SKM-1 (cell line): ENCODE results near the gene NECAP2.
"Not testable (repeated sequence)": the region's sequence is repeated elsewhere in the genome, so short reads cannot be mapped to it uniquely, and the experiment has no call there.

Experiments used
- DNase-seq: peaks from one replicate; lab custom pipeline; 2025; ENCODE audit not compliant: unreplicated experiment; lab: John Stamatoyannopoulos, UW

NECAP2 gene

DNA sequence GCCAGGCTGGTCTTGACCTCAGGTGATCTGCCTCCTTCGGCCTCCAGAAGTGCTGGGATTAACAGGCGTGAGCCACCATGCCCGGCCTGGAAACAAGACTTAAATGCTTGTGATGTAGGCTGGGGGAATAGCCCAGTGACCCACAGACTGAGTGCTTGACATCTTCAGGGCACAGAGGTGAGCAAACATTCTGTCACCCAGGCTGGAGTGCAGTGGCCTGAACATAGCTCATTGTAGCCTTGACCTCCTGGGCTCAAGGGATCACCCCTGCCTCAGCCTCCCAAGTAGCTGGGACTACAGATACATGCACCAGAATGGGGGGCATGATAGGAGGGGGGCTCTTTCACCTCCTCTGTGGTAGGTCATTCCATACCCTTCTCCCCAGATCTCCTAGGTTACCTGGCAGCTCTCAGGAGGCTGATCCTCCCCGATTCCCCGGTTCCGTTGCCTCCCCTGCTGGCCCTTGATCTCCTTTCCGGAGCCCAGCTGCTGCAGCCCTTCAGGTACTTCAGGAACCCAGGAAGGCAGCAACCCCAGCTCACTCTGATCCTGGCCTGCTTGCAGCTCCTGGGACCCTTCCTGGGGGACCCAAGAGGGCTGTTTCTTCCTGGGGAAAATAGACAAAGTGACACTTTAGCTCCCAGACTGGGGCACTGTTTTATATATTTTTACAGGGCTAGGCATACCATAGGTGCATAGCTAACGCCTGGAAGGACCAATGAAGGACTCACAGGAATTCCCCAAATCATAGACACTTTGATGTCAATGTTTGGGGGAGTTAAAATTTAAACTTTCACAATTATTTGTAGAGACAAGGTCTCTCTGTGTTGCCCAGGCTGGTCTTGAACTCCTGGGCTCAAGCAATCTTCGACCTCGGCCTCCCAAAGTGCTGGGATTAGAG is 15.1 kb upstream of the NECAP2 start:
- DNase-seq = no peak

- no peak for DNase-seq
These were observed 9.9 kb upstream of the NECAP2 start for GRCh38 chr1:16430606-16431005.

- no peak for DNase-seq
These were observed 7.5 kb upstream of the NECAP2 start for GRCh38 chr1:16433030-16433429.

DNA sequence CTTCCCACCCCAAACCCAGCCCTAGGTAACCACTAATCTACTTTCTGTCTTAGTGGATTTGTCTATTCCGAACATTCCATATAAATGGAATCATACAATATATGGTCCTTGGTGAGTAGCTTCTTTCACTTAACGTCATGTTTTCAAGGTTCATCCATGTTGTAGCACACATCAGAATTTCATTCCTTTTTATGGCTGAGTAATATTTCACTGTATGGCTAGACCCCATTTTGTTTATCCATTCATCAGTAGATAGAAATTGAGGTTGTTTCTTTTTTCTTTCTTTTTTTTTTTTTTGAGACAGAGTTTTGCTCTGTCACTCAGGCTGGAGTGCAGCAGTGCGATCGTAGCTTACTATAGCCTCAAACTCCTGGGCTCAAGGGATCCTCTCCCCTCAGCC is 6.5 kb upstream of the NECAP2 start:
- no peak for DNase-seq

DNA sequence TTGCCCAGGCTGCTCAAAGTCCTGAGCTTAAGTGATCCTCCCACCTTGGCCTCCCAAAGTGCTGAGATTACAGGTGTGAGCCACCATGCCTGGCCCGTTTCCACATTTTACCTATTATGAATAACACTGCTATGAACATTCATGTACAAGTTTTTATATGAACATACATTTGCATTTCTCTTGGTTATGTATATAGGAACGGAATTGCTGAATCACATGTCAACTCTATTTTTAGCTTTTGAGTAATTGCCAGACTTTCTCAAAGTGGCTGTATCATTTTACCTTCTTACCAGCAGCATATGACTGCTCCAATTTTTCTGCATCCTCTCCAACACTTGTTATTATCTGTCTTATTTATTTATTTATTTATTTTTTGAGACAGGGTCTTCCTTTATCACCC is 6.0 kb upstream of the NECAP2 start:
- no peak for DNase-seq

GRCh38 chr1:16436946-16437474 is 3.5 kb upstream of the NECAP2 start, which contains the start of gene SPATA21:
Gene SPATA21, minus strand, starts transcription at chr1:16437424. Its CDS starts 6,053 bp downstream, at chr1:16431371.
- DNase-seq = no peak

DNA sequence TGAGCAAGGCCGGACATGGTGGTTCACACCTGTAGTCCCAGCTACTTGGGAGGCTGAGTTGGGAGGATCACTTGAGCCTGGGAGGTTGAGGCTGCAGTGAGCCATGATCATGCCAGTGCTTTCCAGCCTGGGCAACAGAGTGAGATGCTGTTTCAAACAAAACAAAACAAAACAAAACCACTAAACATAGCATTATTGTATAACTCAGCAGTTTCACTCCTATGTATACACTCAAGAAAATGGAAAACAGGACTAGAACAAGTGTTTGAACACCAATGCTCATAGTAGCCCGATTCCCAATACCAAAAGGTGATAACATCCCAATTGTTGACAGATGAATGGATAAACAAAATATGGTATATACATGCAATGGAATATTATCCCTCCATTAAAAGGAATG is 2.0 kb upstream of the NECAP2 start:
- DNase-seq = no peak

GRCh38 chr1:16438924-16439323 is 1.6 kb upstream of the NECAP2 start:
- DNase-seq = no peak

GRCh38 chr1:16440131-16440469 is 424 bp upstream of the NECAP2 start:
- DNase-seq = no peak

GRCh38 chr1:16441282-16441665 is 750 bp downstream of the NECAP2 start:
- DNase-seq = no peak

DNA sequence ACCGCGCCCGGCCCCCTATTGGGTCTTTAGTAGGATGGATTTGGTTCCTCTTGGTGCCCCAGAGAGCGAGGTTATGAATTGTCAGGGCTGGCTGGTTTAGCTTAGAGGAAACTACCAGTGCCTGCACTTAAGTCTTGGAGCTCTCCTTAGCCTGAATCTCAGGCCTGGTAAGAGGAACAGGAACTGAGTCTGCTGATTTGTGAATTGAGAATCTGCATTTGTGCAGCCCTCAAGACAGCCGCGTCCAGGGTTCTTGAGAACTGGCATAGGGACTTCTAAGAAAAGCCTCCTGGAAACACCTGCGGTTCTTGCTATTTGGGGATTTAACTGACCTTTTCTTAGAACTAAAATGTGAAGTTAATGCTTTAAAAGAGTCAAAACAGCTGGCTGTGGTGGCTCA is 1.7 kb downstream of the NECAP2 start:
- DNase-seq = no peak

- DNase-seq = no peak
These were observed 2.4 kb downstream of the NECAP2 start for GRCh38 chr1:16442941-16443340.

DNA sequence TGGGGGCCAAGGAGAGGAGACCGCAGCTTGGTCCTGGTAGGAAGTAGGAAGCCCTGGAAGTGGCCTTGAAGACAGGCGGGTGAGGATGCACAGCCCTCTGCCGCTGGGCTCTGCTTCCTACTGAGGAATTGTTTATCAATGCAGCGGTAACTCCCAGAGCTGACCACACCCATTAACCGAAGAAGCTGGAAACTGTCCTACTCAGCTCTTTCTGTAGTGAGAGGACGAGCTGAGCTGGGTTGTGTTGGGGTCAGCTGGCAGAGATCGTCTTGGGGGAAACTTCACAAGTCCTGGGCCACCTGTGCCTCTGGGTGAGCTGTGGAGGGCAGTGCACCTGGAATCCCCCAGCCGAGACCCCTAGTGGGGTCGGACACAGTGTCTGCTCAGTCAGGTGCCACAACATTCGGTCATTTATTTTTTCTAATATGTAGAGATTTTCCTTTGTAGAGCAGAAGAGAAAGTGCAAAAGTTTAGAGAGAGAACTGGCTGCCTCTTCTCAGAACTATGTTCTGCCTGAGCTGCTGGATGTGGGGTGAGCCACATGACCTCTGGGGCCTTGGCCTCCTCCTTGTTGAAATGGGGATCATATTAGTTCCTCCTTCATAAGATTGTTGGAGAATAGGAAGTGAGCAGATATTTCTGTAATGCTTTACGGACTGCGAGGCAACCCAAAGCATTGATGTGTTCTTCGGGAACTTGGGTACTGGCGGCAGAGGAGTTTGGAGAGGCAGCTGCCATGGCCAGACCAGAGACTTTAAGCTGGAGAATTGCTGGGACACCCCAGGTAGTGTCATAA is 3.6 kb downstream of the NECAP2 start:
- DNase-seq = no peak

- DNase-seq = no peak
These were observed 4.5 kb downstream of the NECAP2 start for GRCh38 chr1:16445052-16445451.

- no peak for DNase-seq
These were observed 5.6 kb downstream of the NECAP2 start for GRCh38 chr1:16446116-16446515.

GRCh38 chr1:16447641-16448040 is 7.1 kb downstream of the NECAP2 start:
- no peak for DNase-seq

GRCh38 chr1:16449065-16449464 is 8.5 kb downstream of the NECAP2 start:
- no peak for DNase-seq

DNA sequence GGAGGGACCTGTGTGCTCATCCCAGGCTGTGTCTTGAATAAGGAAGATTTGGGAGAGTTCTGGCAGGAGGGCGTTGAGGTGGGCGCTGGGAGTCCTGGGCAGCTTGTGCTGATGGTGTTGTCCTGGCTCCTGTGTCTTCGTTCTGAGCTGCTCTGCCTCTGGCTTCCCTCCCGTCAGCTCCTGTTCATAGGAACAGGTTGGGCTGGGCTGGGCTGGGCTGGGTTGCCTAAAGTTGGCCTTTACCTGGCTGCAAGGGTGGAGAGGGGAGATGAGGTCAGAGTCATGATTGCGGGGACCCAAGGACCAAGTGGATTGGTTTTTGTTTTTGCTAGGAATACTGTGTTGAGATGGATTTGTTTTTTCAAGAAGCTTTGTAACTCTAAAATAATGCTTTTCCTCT is 9.1 kb downstream of the NECAP2 start:
- DNase-seq = no peak

- no peak for DNase-seq
These were observed 10.4 kb downstream of the NECAP2 start for GRCh38 chr1:16450863-16451481.

- DNase-seq = no peak
These were observed 11.5 kb downstream of the NECAP2 start for GRCh38 chr1:16451841-16452528.

- not testable (repeated sequence) for DNase-seq
These were observed 14.4 kb downstream of the NECAP2 start for GRCh38 chr1:16454909-16455308.
